ENCODE measurements around the gene EPHB3. TPM values are rescaled to one million over a fixed set of nuclear protein-coding genes. Genes with fewer than 3 reads are reported as not detected.

Gene EPHB3
- total RNA-seq, 1 donor from 2014 or later, result 44.7 TPM

DNA sequence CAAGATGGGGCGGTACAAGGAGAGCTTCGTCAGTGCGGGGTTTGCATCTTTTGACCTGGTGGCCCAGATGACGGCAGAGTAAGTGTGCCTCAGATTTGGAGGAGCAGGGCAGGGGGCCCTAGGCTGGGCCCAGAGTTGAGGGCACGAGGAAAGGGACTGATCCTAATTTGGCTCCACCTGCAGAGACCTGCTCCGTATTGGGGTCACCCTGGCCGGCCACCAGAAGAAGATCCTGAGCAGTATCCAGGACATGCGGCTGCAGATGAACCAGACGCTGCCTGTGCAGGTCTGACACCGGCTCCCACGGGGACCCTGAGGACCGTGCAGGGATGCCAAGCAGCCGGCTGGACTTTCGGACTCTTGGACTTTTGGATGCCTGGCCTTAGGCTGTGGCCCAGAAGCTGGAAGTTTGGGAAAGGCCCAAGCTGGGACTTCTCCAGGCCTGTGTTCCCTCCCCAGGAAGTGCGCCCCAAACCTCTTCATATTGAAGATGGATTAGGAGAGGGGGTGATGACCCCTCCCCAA lies 19.8 kb downstream of the EPHB3 start:
- no peak for ATAC-seq

GRCh38 chr3:184582646-184583577 lies 21.3 kb downstream of the EPHB3 start:
- peak; percentile 2 for ATAC-seq

GRCh38 chr3:184583578-184584451 lies 22.2 kb downstream of the EPHB3 start:
- peak; percentile 49 for ATAC-seq

- peak; percentile 7 for ATAC-seq
Observed at GRCh38 chr3:184584464-184584891, 22.9 kb downstream of the EPHB3 start.

DNA sequence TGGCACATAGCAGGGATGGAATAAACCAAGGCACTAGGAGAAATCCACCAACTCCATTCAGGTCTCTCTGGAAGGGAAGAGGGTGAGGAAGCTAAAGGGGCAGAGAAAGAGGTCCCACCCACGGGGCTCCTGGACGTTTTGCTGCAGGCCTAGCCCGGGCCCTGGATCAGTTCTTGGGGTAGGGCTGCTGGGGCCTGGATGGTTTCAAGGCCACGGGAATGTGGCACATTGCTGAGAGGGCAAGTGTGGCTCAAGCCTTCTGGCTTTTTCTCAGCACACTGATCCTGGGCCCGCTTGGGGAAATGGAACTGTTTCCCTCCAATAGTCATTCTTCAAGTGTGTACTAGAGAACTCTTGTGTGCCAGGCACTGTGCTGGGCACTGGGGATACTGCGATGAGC lies 24.0 kb downstream of the EPHB3 start:
- ATAC-seq, result no peak

GRCh38 chr3:184586851-184587250 lies 25.3 kb downstream of the EPHB3 start:
- no peak for ATAC-seq

DNA sequence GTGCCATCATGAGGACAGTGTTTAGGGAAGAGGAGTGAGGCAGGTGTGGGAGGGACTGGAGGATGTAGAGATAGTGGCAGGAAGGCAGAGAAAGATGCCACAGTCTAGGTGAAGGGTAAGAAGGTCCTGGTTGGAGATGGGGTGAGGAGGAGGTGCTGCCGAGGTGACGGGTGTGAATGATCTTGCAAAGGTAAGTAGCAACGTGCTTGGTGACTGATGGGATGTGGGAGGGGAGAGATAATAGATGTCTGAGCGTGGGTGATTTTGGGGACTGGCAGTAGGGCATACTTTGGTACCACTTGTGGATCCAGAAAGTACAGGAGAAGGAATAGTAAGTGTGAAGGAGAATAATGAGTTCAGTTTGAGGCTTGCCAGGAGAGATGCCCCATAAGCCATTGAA lies 27.2 kb downstream of the EPHB3 start:
- ATAC-seq, result no peak

- no peak for ATAC-seq
Observed at GRCh38 chr3:184590795-184591194, 29.2 kb downstream of the EPHB3 start.

DNA sequence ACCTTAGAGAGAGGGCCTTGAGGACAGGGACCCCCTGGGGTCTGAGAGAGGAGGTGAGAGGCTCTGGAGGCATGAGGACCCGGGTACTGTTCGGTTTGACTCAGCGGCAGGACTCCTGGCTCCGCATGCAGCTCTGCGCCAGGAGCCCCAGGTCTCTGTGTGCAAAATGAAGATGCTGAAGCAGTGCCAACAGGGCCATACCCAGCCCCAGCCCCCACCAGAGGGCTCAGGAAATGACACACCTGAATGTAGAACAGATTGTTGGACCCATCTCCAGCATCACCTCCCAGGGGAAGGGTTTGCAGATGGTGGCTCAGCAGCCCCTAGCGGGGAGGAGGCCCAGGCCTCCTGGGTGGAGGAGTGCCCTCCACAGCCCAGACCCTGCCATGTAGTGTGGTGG lies 30.2 kb downstream of the EPHB3 start:
- ATAC-seq, result no peak

GRCh38 chr3:184592371-184593219 lies 31.0 kb downstream of the EPHB3 start:
- no peak for ATAC-seq

- ATAC-seq, result no peak
Observed at GRCh38 chr3:184593220-184593927, 31.8 kb downstream of the EPHB3 start.

DNA sequence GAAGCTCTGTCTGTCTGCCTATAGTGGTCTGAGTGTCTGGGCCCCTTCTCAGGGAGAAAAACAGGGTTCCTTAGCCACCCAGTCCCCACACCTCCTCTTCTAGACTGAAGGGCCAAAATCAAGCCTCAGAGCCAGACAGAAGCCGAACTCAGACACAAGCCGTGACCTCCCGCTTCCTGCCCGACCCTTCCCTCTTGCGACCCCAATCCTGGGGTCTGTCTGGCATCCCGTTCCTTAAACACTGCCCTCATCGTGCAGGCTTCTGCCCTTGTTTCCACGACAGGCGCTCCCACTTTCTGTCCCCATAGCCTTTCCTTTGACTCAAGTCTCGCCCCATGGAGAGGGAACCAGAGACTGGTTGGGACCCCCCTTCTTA lies 32.3 kb downstream of the EPHB3 start:
- ATAC-seq, result no peak

- ATAC-seq, result no peak
Observed at GRCh38 chr3:184594371-184595001, 32.9 kb downstream of the EPHB3 start.

DNA sequence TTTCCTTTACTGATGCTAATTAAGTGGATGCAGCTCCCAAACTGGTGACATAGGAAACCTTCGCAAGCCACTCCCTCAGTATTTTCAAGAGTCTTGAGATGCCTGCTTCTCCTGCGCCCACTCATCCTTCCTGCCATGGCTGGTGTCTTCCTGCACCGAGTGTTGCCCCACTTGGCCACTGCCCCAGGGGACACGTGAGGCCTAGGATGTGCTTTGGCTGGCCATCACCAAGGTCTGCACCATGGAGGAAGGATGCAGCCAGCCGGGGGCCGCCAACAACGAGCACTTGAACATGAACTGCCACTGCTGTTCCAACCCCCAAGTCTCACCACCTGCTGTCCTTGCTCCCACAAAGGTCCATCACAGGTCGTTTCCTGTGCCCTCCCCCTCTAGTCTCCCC lies 34.1 kb downstream of the EPHB3 start:
- ATAC-seq, result no peak

GRCh38 chr3:184596233-184596632 lies 34.6 kb downstream of the EPHB3 start:
- ATAC-seq, result no peak

GRCh38 chr3:184596886-184597575 lies 35.4 kb downstream of the EPHB3 start:
- ATAC-seq, result no peak

GRCh38 chr3:184597829-184598573 lies 36.4 kb downstream of the EPHB3 start:
- ATAC-seq, result no peak

DNA sequence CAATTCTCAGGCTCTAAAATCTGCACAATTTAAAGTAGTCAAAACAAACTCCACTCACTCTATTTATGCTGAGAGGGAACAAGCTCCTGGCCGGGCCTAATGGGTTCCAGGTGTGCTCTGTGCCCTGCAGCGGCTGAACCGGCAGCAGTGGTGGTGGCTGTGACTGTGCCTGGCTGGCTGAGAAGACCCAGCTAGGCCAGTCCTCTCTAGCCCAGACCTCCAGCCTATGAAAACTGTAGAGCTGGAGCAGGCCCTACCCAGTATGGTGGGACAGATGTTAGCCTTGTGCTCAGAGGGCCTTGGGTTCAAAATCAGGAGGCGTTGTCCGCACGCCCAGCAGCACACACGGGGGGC lies 37.0 kb downstream of the EPHB3 start:
- ATAC-seq, result no peak

- ATAC-seq, result no peak
Observed at GRCh38 chr3:184599143-184599542, 37.6 kb downstream of the EPHB3 start.

Measured in esophagus mucosa (tissue), 1 donor.